NCI-H1417 treated with DMSO at 0.1 percent for 48 hours (cell line): Measurements from ENCODE around the gene RBBP8NL.
"Not testable (repeated sequence)": the region's sequence is repeated elsewhere in the genome, so short reads cannot be mapped to it uniquely, and the experiment has no call there.

Experiments used
- DNase-seq: peaks from one replicate; lab custom pipeline; 2025; lab: John Stamatoyannopoulos, UW

RBBP8NL gene

DNA sequence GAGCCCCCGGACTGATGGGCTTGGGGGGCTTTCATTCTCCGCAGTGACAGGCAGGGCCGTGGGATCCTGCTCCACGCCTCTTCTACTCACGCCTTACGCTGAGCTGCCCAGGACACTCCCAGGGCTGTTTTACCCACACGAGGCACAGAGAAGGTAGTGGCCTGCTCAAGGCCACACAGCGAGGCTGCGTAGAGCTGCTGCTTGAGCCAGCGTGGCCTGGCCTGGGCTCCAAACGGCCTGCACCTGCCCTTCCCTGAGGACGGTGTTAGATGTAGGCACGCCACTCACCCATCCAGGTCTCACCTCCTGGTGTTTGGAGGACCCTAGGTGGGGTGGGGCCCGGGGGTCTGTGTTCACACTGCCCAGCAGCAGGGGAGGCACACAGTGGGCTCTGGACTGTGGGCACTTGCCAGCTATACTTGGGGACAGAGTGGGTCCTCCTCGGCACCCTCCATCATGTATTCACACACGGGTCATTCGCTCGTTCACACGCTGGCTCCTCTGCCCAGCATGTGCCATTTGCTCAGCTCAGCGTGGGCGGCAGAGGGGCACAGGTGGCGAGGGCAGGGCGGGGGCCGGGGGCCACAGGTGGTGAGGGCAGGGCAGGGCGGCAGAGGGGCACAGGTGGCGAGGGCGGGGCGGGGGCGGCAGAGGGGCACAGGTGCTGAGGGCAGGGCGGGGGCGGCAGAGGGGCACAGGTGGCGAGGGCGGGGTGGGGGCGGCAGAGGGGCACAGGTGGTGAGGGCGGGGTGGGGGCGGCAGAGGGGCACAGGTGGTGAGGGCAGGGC is 18.4 kb upstream of the RBBP8NL start:
- no peak for DNase-seq

DNA sequence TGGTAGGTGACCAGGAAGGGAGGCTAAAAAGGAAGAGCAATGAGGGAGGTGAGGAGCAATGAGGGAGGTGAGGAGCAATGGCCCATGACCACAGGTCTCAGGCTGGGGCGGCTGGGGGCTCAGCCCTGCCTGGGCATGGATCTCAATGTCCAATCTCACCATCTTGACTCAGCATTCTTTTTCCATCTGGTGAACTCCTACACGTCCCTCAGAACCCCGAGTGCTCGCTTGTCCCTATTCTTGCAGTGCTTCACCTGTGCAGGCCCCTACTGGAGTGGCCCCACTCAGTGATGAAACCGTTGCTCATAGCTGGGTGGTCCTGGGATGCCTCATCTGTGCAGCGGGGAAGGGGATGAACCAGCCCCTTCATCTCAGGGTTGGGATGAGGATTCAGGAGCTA is 16.9 kb upstream of the RBBP8NL start:
- DNase-seq, result no peak

DNA sequence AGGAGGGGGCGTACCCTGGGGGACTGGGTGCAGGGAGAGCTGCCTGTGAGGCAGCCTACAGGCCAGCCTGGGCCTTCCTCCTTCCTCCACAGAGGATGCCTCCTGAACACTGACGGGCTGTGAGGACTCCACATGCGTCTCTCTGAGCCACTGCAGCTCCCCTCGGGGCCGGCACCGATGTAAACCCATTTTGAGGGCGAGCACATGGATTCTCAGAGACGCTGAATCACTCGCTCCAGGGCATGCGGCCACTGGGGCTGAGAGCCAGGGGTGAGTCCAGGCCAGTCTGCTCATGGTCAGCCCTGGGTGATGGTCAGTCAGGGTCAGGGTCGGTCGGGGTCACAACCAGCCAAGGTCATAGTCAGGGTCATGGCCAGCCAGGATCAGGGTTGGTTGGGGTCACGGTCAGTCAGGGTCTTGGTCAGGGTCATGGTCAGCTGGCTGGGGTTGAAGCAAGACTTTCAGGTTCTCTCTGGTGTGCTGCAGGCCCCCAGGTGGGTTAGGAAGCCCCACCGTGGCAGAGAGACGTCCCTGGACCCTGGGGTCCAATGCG is 14.7 kb upstream of the RBBP8NL start:
- no peak for DNase-seq

- no peak for DNase-seq
These were observed 11.9 kb upstream of the RBBP8NL start for GRCh38 chr20:62439218-62439617.

GRCh38 chr20:62437927-62438326 is 10.6 kb upstream of the RBBP8NL start:
- no peak for DNase-seq

GRCh38 chr20:62437496-62437895 is 10.2 kb upstream of the RBBP8NL start:
- DNase-seq, result no peak

DNA sequence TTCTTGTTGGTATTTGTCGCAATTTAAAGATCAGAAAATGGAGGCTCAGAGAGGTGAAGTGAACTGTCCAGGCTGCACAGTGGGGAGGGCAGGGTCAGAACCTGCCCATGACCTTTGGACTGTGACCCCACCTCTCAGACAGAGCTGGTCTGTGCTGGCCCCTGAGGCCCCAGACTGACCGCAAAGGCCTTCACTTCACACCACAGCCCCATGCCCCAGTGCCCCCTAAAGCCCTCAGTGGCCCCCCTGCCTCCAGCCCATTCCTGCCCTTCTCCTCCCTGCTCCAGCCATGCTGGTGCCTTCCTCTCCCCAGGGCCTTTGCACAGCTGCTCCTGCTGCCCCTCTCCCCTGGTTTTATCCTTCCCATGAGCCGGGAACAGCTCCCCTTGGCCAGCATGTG is 9.4 kb upstream of the RBBP8NL start:
- DNase-seq, result no peak

GRCh38 chr20:62433658-62434497 is 6.5 kb upstream of the RBBP8NL start:
- DNase-seq, result no peak

GRCh38 chr20:62430866-62431447 is 3.6 kb upstream of the RBBP8NL start:
- DNase-seq, result no peak

DNA sequence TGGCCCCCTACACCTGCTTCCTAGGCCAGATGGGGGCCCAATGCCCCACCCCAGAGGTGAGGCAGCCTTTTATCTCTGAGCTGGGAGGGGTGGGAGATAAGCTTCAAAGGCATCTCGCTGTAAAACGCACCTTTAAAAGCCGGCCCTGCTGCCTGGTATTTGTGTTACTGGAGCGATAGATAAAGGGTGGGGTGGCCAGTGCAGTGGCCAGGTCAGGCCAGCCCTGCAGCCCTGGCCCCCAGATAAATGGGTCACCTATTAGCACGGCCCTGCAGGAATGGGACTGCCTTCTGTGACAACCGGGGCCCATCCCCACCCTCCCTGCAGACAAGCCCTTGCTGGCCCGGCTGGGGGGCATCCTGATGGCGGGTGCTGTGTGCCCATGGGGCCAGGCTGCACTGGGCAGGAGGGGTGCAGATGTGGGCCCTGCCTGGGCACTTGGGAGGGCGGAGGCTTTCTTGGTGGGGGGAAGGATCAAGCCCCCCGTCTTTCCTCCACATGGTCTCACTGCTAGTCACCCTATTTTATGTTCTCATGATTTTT is 3.0 kb upstream of the RBBP8NL start:
- DNase-seq, result no peak

DNA sequence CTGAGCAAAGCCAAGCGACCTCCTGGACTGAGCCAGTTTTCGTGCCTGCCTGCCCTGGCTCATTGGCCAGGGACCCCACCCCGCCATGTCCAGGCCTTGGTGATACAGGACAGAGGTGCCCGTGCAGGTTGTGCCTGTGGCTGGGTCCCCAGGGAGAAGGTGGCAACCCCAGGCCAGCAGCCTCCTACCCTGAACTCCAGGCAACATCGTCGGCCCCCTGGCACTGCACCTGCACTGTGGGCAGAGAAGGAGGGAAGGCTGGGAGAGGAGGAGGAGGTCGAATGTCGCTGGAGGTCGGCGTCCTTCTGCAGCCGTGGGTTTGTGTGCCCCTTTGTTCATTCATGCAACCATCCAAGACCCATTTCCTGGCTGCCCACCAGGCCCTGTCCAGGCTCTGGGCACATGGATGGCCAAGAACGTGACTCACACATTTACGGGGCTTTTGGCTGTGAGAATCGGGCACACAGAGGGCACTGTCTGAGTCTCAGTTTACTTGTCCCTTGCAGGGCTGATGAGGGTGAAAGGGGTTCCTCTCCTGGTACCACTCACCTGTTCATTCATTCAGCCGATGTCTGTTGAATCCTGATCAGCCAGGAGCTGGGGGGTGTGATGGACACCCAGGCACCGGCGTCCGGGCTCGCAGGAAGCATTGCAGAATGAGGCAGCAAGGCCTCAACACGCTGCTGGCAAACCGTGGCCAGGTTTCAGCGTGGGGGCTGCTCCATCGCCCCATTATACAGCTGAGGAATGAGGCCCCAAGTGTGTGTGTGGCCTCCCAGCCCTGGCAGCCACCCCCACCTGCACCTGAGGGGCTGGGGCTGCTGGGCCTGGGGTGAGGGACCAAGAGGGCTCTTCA is 2.3 kb upstream of the RBBP8NL start:
- DNase-seq, result no peak

- no peak for DNase-seq
These were observed 1.3 kb upstream of the RBBP8NL start for GRCh38 chr20:62428396-62429295.

DNA sequence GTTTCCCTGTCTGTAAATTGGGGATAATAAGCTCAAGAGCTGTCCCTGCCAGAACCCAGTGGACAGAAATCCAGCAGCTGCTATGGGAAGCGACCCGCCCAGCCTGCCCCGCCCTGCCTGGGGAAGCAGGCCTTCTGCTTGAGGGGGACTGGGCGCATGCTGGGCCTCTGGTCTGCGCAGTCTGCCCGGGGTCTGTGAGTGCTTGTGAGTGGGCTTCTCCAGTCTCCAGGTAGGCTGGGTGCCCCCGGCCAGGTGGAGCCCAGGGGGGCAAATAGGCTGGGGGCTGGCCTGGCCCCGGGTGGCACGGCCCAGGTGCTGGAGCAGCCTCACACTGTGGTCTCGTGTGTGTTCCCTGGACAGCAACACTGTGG is 648 bp upstream of the RBBP8NL start:
- no peak for DNase-seq

DNA sequence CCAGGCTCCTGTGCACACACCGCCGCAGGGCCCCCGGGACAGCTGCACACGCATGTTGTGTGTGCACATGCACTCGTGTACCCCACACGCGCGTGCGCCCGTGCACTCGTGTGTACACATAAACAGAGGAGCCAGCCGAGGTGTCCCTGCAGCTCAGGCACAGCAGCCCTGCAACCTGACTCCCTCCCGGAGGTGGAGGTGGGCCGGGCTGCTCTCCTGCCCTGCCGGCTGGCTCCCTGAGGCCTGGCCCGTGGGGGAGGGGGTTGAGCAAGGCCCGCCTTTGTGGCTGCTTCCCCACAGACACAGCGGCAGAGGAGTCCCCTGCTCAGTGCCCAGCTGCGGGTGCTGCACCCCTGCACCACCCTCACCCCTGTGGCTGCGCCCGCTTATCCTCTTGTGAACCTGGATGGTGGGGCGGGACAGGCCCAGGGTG is 624 bp downstream of the RBBP8NL start:
- DNase-seq, result no peak

GRCh38 chr20:62426059-62426348 is 1.3 kb downstream of the RBBP8NL start:
- DNase-seq, result not testable (repeated sequence)

- no peak for DNase-seq
These were observed 1.9 kb downstream of the RBBP8NL start for GRCh38 chr20:62425281-62426058.

- no peak for DNase-seq
These were observed 2.9 kb downstream of the RBBP8NL start for GRCh38 chr20:62424249-62425107.

DNA sequence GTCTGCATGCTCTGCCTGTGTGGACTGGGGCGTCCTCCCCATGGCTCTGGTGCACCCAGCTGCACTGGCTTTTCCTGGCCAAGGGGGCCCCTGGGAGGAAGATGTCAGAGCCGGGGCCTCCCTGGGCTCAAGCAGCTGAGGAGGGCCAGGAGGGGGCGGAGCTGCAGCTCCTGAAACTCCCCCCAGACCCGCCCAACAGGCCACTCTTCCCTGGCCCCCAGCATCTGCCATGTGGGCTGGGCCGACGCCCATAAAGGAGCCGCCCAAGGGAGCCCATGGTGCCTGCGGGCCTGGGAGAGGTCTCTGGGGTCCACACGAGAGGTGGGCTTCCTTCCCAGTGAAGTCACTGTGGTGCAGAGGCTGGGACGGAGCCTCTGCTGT is 4.0 kb downstream of the RBBP8NL start:
- DNase-seq, result no peak
